ENCODE results near the gene DDX25. TPM values are rescaled to one million over a fixed set of nuclear protein-coding genes. Genes with fewer than 3 reads are reported as not detected.

DDX25 gene
- polyA plus RNA-seq, 1 donor (not counting 4 experiments of a cell fraction or from before 2014, with no cell fraction given): 0.12 TPM

- Histone ChIP-seq H3K4me3 (ENCODE audit: control insufficient read depth in 2 of 3, extremely low read depth in 1 of 3, insufficient read depth in 2 of 3, low read depth in 1 of 3, low read length in 3 of 3) (no peak within 1 kb of the TSS), H3K36me3 (ENCODE audit: control insufficient read depth in 2 of 2, extremely low read depth in 1 of 2, insufficient read depth in 2 of 2, low read length in 2 of 2) (no peaks in the 10 kb centered on the region), H3K27ac (ENCODE audit: control insufficient read depth, insufficient read depth, low read length) (no peak within 1 kb of the TSS), H3K9ac (ENCODE audit: control insufficient read depth, extremely low read depth, insufficient read depth, low read length) (no peak within 1 kb of the TSS), H3K4me2 (ENCODE audit: control insufficient read depth, extremely low read depth, insufficient read depth, low read depth, low read length) (no peak within 1 kb of the TSS), H3K9me3 (ENCODE audit: control insufficient read depth, low read depth, low read length) (no peaks in the 10 kb centered on the region), H2AFZ (ENCODE audit: control insufficient read depth, low read length) (no peak within 1 kb of the TSS), H4K20me1 (ENCODE audit: control insufficient read depth, extremely low read depth, insufficient read depth, low read length) (no peaks in the 10 kb centered on the region), H3K27me3 (ENCODE audit: control insufficient read depth, extremely low read depth, insufficient read depth, low read length) (no peaks in the 10 kb centered on the region), H3K79me2 (ENCODE audit: control insufficient read depth, insufficient read depth, low read length) (no peaks in the 10 kb centered on the region), H3K9me1 (ENCODE audit: control insufficient read depth, extremely low read depth, insufficient read depth, low read length) (no peaks in the 10 kb centered on the region), H3K4me1 (ENCODE audit: control insufficient read depth, extremely low read depth, insufficient read depth, low read length) (no peaks in the 10 kb centered on the region)
- FAIRE-seq (no peak), DNase-seq (ENCODE audit: low read depth, low spot score) (no peak)
- dilution Hi-C loops (cut with MboI; ENCODE audit: extremely low pct_ligation_motif_present, low sequenced_read_pairs): loop anchor here (25.0 kb wide), 1 partner anchor 266 kb away; the partner anchor contains the start of genes FAM118B and RPUSD4
- TF ChIP-seq CTCF (optimal IDR thresholded peaks at IDR 0.05 in 1 of 3, IDR thresholded peaks at IDR 0.05 in 1 of 3, conservative IDR thresholded peaks at IDR 0.05 in 1 of 3; ENCODE audit: extremely low read depth in 1 of 3, insufficient read depth in 2 of 3, low read length in 3 of 3): no peak
- no peak for TF ChIP-seq EZH2 (IDR thresholded peaks at IDR 0.05; ENCODE audit: low read length)
These were observed 41.7 kb downstream of the DDX25 start, which contains the start of gene VSIG10L2 for GRCh38 chr11:125945797-125946520. VSIG10L2 (plus strand) TSS chr11:125946044; CDS start chr11:125946056, 12 bp downstream.

GRCh38 chr11:125946712-125947418 is 42.6 kb downstream of the DDX25 start:
- H2AFZ ChIP-seq (ENCODE audit: control insufficient read depth, low read length): no peak overlapping the region
- no peaks in the 10 kb centered on the region for H3K9me3 ChIP-seq (ENCODE audit: control insufficient read depth, low read depth, low read length)
- H3K4me2 ChIP-seq (ENCODE audit: control insufficient read depth, extremely low read depth, insufficient read depth, low read depth, low read length): no peak overlapping the region
- H3K4me3 ChIP-seq (ENCODE audit: control insufficient read depth in 2 of 3, extremely low read depth in 1 of 3, insufficient read depth in 2 of 3, low read depth in 1 of 3, low read length in 3 of 3): no peak overlapping the region
- TF ChIP-seq CTCF (optimal IDR thresholded peaks at IDR 0.05 in 1 of 3, IDR thresholded peaks at IDR 0.05 in 1 of 3, conservative IDR thresholded peaks at IDR 0.05 in 1 of 3; ENCODE audit: extremely low read depth in 1 of 3, insufficient read depth in 2 of 3, low read length in 3 of 3): no peak
- no peak for TF ChIP-seq EZH2 (IDR thresholded peaks at IDR 0.05; ENCODE audit: low read length)
- no peaks in the 10 kb centered on the region for H4K20me1 ChIP-seq (ENCODE audit: control insufficient read depth, extremely low read depth, insufficient read depth, low read length)
- H3K27ac ChIP-seq (ENCODE audit: control insufficient read depth, insufficient read depth, low read length): no peak overlapping the region
- no peaks in the 10 kb centered on the region for H3K27me3 ChIP-seq (ENCODE audit: control insufficient read depth, extremely low read depth, insufficient read depth, low read length)
- no peak for DNase-seq (ENCODE audit: low read depth, low spot score)
- H3K36me3 ChIP-seq (ENCODE audit: control insufficient read depth in 2 of 2, extremely low read depth in 1 of 2, insufficient read depth in 2 of 2, low read length in 2 of 2): no peaks in the 10 kb centered on the region
- dilution Hi-C loops (cut with MboI; ENCODE audit: extremely low pct_ligation_motif_present, low sequenced_read_pairs): loop anchor here (25.0 kb wide), 1 partner anchor 265 kb away; the partner anchor contains the start of genes FAM118B and RPUSD4
- no peak overlapping the region for H3K9ac ChIP-seq (ENCODE audit: control insufficient read depth, extremely low read depth, insufficient read depth, low read length)
- H3K9me1 ChIP-seq (ENCODE audit: control insufficient read depth, extremely low read depth, insufficient read depth, low read length): no peaks in the 10 kb centered on the region
- peaks cover 4% of the 10 kb centered on the region for H3K4me1 ChIP-seq (ENCODE audit: control insufficient read depth, extremely low read depth, insufficient read depth, low read length)
- H3K79me2 ChIP-seq (ENCODE audit: control insufficient read depth, insufficient read depth, low read length): no peaks in the 10 kb centered on the region
- FAIRE-seq: no peak
